HepG2 (cell line): ENCODE measurements around the gene ABHD2. TPM values are rescaled to one million over a fixed set of nuclear protein-coding genes. Genes with fewer than 3 reads are reported as not detected.

Source experiments
- ATAC-seq: fragments of 200-7000 bp; cut with Tn5 transposase; 3 replicates; pipeline ENCODE4 v1.9.1; 2020; ENCODE audit warnings: mild to moderate bottlenecking, moderate library complexity
- BruUV-seq: library from RNA; stranded (reverse); fragments of 400-500 nt; replicated peaks from 2 replicates; lab custom pipeline; 2021; lab: Mats Ljungman, UMichigan
- CTCF ChIA-PET: fragments of 300-600 bp; formaldehyde crosslinking; extraction: SDS; loops from one replicate; lab custom pipeline; 2021; ENCODE audit warnings: low total read pairs, inconsistent platforms, low intra/inter-chr PET ratio; lab: Yijun Ruan, JAX
- POLR2A ChIA-PET: fragments of 350-600 bp; sonication (Branson Sonifier 250); formaldehyde crosslinking; loops from one replicate; lab custom pipeline; 2020; ENCODE audit warnings: antibody characterized with exemption, inconsistent platforms; lab: Yijun Ruan, JAX
- DNase-seq: peaks from one replicate; pipeline ENCODE4 v3.0.0-alpha.2; 2015; ENCODE audit warnings: low spot score
- FAIRE-seq: peaks from 3 replicates; lab custom pipeline; 2011; peaks lifted over from hg19 to GRCh38; lab: Jason Lieb, UNC
- H2AFZ ChIP-seq: one replicate; pipeline ENCODE4 v1.6.1; 2011; ENCODE audit warnings: low read length, inconsistent platforms
- H3K27ac ChIP-seq: fragments of 300-600 bp; 3 replicates; pipeline ENCODE4 v1.8.0; 2011; ENCODE audit warnings: mixed run types, mild to moderate bottlenecking, mixed read lengths, low read length, inconsistent platforms; ENCODE audit not compliant: insufficient read depth; ENCODE audit errors: extremely low read length
- H3K27me3 ChIP-seq, 2 experiments: fragments of 200-600 bp in 1 of 2; 2 replicates in 1 of 2; 3 replicates in 1 of 2; pipeline versions ENCODE4 v1.6.0 to v1.8.0; 2011; ENCODE audit warnings: low read length in 2 of 2, mild to moderate bottlenecking in 2 of 2, moderate library complexity in 2 of 2, inconsistent platforms in 1 of 2; ENCODE audit not compliant: insufficient read depth in 2 of 2, control insufficient read depth in 1 of 2
- H3K36me3 ChIP-seq, 2 experiments: fragments of 200-600 bp in 1 of 2; replicated peaks in 1 of 2; 2 replicates in 1 of 2; 3 replicates in 1 of 2; pipeline versions ENCODE4 v1.5.1 to v1.8.0; 2011; ENCODE audit warnings: low read length in 2 of 2, inconsistent platforms in 1 of 2; ENCODE audit not compliant: insufficient read depth in 2 of 2, control insufficient read depth in 1 of 2
- H3K4me1 ChIP-seq: 2 replicates; pipeline ENCODE4 v1.5.1; 2012; ENCODE audit warnings: low read length, inconsistent platforms; ENCODE audit not compliant: insufficient read depth
- H3K4me2 ChIP-seq: 2 replicates; pipeline ENCODE4 v1.6.0; 2011; ENCODE audit warnings: low read depth, low read length, inconsistent platforms
- H3K4me3 ChIP-seq, 3 experiments: fragments of 200-600 bp in 1 of 3; sonication (generic), shearing (Covaris generic) in 1 of 3; replicated peaks in 1 of 3; 2 replicates each; pipeline ENCODE4 v1.5.1; 2011 to 2016; ENCODE audit warnings: low read length in 3 of 3, inconsistent platforms in 2 of 3, low read depth in 2 of 3, mild to moderate bottlenecking in 2 of 3, control low read depth in 1 of 3, mixed read lengths in 1 of 3; ENCODE audit not compliant: insufficient read depth in 1 of 3
- H3K79me2 ChIP-seq: one replicate; pipeline ENCODE4 v1.6.1; 2011; ENCODE audit warnings: low read length, inconsistent platforms; ENCODE audit not compliant: insufficient read depth
- H3K9ac ChIP-seq: 2 replicates; pipeline ENCODE4 v1.6.0; 2011; ENCODE audit warnings: mild to moderate bottlenecking, low read depth, low read length, inconsistent platforms; ENCODE audit not compliant: insufficient read depth
- H3K9me3 ChIP-seq: 2 replicates; pipeline ENCODE4 v1.5.1; 2012; ENCODE audit warnings: mild to moderate bottlenecking, low read length
- H4K20me1 ChIP-seq: 2 replicates; pipeline ENCODE4 v1.6.0; 2011; ENCODE audit warnings: inconsistent platforms, mild to moderate bottlenecking, low read length, moderate library complexity; ENCODE audit not compliant: insufficient read depth
- CENPT ChIP-seq: sonication (generic); formaldehyde crosslinking; IDR thresholded peaks from 2 replicates; pipeline ENCODE4 v1.8.0; 2022; ENCODE audit warnings: low read depth, mild to moderate bottlenecking, moderate library complexity, missing genetic modification reagents
- CREB1 ChIP-seq, 2 experiments: fragments of 450-650 bp in 1 of 2; IDR thresholded peaks; 2 replicates each; pipeline ENCODE4 v1.6.1; 2016 to 2017; ENCODE audit warnings: control low read depth in 1 of 2, mild to moderate bottlenecking in 1 of 2, missing compliant biosample characterization in 1 of 2, missing genetic modification characterization in 1 of 2
- EP300 ChIP-seq, 3 experiments: sonication (generic) in 1 of 3; formaldehyde crosslinking in 1 of 3; IDR thresholded peaks; 2 replicates each; pipeline versions ENCODE4 v1.5.1 to v1.6.1; 2011 to 2020; ENCODE audit warnings: low read depth in 2 of 3, low read length in 2 of 3, borderline replicate concordance in 1 of 3, improper control_type of control experiment in 1 of 3, mild to moderate bottlenecking in 1 of 3, missing genetic modification reagents in 1 of 3, moderate library complexity in 1 of 3
- ESRRA ChIP-seq: sonication (generic); formaldehyde crosslinking; IDR thresholded peaks from 2 replicates; pipeline ENCODE4 v1.5.1; 2020; ENCODE audit warnings: mild to moderate bottlenecking, low read depth, missing genetic modification reagents
- FOXK1 ChIP-seq: sonication (generic); formaldehyde crosslinking; IDR thresholded peaks from 2 replicates; pipeline ENCODE4 v1.4.0; 2020; ENCODE audit warnings: low read depth, missing genetic modification reagents, borderline replicate concordance
- IRF2 ChIP-seq: IDR thresholded peaks from 2 replicates; pipeline ENCODE4 v1.6.1; 2018; ENCODE audit warnings: missing genetic modification reagents, missing compliant biosample characterization
- JUNB ChIP-seq: sonication (generic); formaldehyde crosslinking; IDR thresholded peaks from 2 replicates; pipeline ENCODE4 v1.8.0; 2022; ENCODE audit warnings: missing genetic modification reagents, mild to moderate bottlenecking, borderline replicate concordance
- NR1H2 ChIP-seq: sonication (generic); formaldehyde crosslinking; IDR thresholded peaks from 2 replicates; pipeline ENCODE4 v1.8.1; 2022; ENCODE audit warnings: low read depth, missing genetic modification reagents, borderline replicate concordance
- RNF2 ChIP-seq: fragments of 450-650 bp; conservative IDR thresholded peaks from 2 replicates; pipeline ENCODE4 v1.6.1; 2016; ENCODE audit warnings: low read depth
- SALL1 ChIP-seq: sonication (generic); formaldehyde crosslinking; IDR thresholded peaks from 2 replicates; pipeline ENCODE4 v1.8.0; 2022; ENCODE audit warnings: mild to moderate bottlenecking, missing genetic modification reagents
- ZBTB25 ChIP-seq: IDR thresholded peaks from 2 replicates; pipeline ENCODE4 v1.6.1; 2018; ENCODE audit warnings: missing genetic modification reagents
- ZBTB38 ChIP-seq: sonication (generic); formaldehyde crosslinking; IDR thresholded peaks from 2 replicates; pipeline ENCODE4 v1.5.1; 2020; ENCODE audit warnings: mild to moderate bottlenecking, missing genetic modification reagents
- ZBTB44 ChIP-seq: sonication (generic); formaldehyde crosslinking; IDR thresholded peaks from 2 replicates; pipeline ENCODE4 v1.4.0; 2020; ENCODE audit warnings: missing genetic modification reagents
- ZKSCAN1 ChIP-seq: fragments of 150-350 bp; IDR thresholded peaks from 2 replicates; pipeline ENCODE4 v1.6.1; 2014; ENCODE audit warnings: low read length
- ZNF264 ChIP-seq: sonication (generic); formaldehyde crosslinking; IDR thresholded peaks from 2 replicates; pipeline ENCODE4 v1.4.0; 2020; ENCODE audit warnings: missing genetic modification reagents
- ZNF644 ChIP-seq: IDR thresholded peaks from 2 replicates; pipeline ENCODE4 v1.6.1; 2016; ENCODE audit warnings: low read depth
- ZNF776 ChIP-seq: sonication (generic); formaldehyde crosslinking; IDR thresholded peaks from 2 replicates; pipeline ENCODE4 v1.4.0; 2020; ENCODE audit warnings: mild to moderate bottlenecking, missing genetic modification reagents
- ZNF883 ChIP-seq: sonication (generic); formaldehyde crosslinking; IDR thresholded peaks from 2 replicates; pipeline ENCODE4 v1.5.1; 2020; ENCODE audit warnings: mild to moderate bottlenecking, missing genetic modification reagents; ENCODE audit errors: not compliant biosample characterization
- WGBS: methylation state at CpG from one replicate; pipeline ENCODE4 v1.1.6; 2017; ENCODE audit warnings: low lambda C conversion rate; 5-methylcytosine and 5-hydroxymethylcytosine counted together
- in situ Hi-C: cut with HindIII; loops from 2 replicates; pipeline ENCODE4 v1.10.0; 2017; ENCODE audit warnings: low pct_unique_long_range_greater_than_20kb; ENCODE audit not compliant: extremely low pct_ligation_motif_present
- intact Hi-C: fragments of 100-400 bp; cut with micrococcal nuclease; formaldehyde crosslinking; loops from one replicate; pipeline ENCODE4 v1.10.0; 2022; ENCODE audit not compliant: unreplicated experiment
- polyA plus RNA-seq, 8 experiments: library from polyadenylated mRNA; depleted of rRNA in 3 of 8; stranded (reverse) in 7 of 8; unstranded in 1 of 8; fragments of >200 nt; fragmentation: Illumina TruSeq in 4 of 8; extraction: Trizol in 4 of 8; gene quantifications; 2 replicates each; pipeline versions ENCODE4 v1.2.1 to v1.2.3, GENCODE V29; 2011 to 2016; ENCODE audit warnings: low read depth in 4 of 8, missing spikeins in 1 of 8, mixed read lengths in 1 of 8; ENCODE audit not compliant: insufficient read depth in 1 of 8
- total RNA-seq, 5 experiments: library from RNA; depleted of rRNA; stranded (reverse); fragments of >200 nt; fragmentation: Illumina TruSeq; extraction: Trizol; gene quantifications; 2 replicates each; pipeline ENCODE4 v1.2.3, GENCODE V29; 2016; ENCODE audit warnings: low read depth in 1 of 5
- TF ChIP-seq, protein P1 (sequence below): sonication (generic); formaldehyde crosslinking; IDR thresholded peaks from 2 replicates; pipeline ENCODE4 v1.5.0; 2020; ENCODE audit warnings: mild to moderate bottlenecking, low read depth, missing genetic modification reagents, borderline replicate concordance
- TF ChIP-seq, protein P2 (sequence below): sonication (generic); formaldehyde crosslinking; IDR thresholded peaks from 2 replicates; pipeline ENCODE4 v1.4.0; 2020; ENCODE audit warnings: missing genetic modification reagents, mild to moderate bottlenecking, borderline replicate concordance

The ABHD2 gene
- total and polyA plus RNA-seq, 2 of the 13 experiments (the other 11 are each of a cell fraction or from before 2014, with no cell fraction given) = 14.8 to 22.4 TPM

DNA sequence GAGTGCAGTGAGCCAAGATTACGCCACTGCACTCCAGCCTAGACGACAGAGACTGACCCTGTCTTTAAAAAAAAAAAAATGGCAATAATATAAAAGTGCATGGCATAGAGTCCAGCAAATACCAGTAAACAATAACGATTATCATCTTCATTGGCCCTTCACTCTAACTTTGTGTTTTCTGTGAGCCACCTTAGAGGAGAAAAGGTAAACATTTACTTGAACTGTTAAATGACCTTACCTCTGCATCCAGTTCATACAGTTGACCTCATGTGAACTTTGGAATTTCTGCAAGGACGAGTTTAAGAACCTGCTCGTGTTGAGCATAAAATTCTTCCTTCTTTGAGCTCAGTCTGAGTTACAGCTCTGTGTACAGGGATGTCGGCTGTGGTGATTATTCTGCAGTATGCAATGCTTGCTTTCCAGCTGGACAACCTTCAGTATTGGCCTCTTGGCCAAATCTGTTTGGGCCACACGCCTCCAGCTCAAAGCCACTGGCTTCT lies 76.5 kb downstream of the ABHD2 start:
- no TSS peak for BruUV-seq
- ATAC-seq (peak; percentile 94), FAIRE-seq (peak; percentile 92), DNase-seq (peak; percentile 47)
- Histone ChIP-seq H4K20me1 (no peaks in the 10 kb centered on the region), H3K27ac (peak overlapping the region; percentile 65), H2AFZ (no peak overlapping the region), H3K4me2 (peak overlapping the region; percentile 47), H3K4me3 (no peak overlapping the region), H3K9ac (no peak overlapping the region), H3K79me2 (no peaks in the 10 kb centered on the region), H3K9me3 (no peaks in the 10 kb centered on the region), H3K27me3 (no peaks in the 10 kb centered on the region), H3K4me1 (peaks cover 65% of the 10 kb centered on the region), H3K36me3 (peaks cover 0 to 13% of the 10 kb centered on the region in 2 experiments; a peak in 3 of 5 replicates)
- intact Hi-C loops (loop anchor here (2.0 kb wide), 1 partner anchor 26 kb away; no protein-coding TSS in a partner anchor), in situ Hi-C loops (no loop called here)
- CTCF ChIA-PET = interaction anchor here (1.4 kb wide), 1 partner anchor 108 kb away, joined by 5 read pairs; no protein-coding TSS in a partner anchor
- WGBS = 22% methylated on average over 7 of the region's 7 CpGs
- POLR2A ChIA-PET = interaction anchor here (0.6 to 2.6 kb wide), 11 partner anchors 10 to 77 kb away, joined by 3 to 21 read pairs (median 3); partner anchors contain the start of gene ABHD2
- TF ChIP-seq ZBTB44 = no peak
- no peak for TF ChIP-seq RNF2
- no peak for TF ChIP-seq ZBTB25
- no peak for TF ChIP-seq JUNB (CRISPR knock-in tag)
- no peak for TF ChIP-seq CREB1 (IDR thresholded peaks at IDR 0.05)
- no peak for TF ChIP-seq CREB1 (CRISPR knock-in tag; IDR thresholded peaks at IDR 0.05)
- TF ChIP-seq EP300 (IDR thresholded peaks at IDR 0.05; ENCODE audit: low read depth in 2 of 2, low read length in 2 of 2) = peak in 1 of 2 experiments; percentile 43; a peak in 1 of 4 replicates
- no peak for TF ChIP-seq EP300 (CRISPR knock-in tag; IDR thresholded peaks at IDR 0.05; ENCODE audit: borderline replicate concordance)
- peak; percentile 37; the same call in 1 of the 2 replicates for TF ChIP-seq SALL1
- TF ChIP-seq ESRRA (CRISPR knock-in tag) = peak; percentile 73
- TF ChIP-seq, protein P1, sequence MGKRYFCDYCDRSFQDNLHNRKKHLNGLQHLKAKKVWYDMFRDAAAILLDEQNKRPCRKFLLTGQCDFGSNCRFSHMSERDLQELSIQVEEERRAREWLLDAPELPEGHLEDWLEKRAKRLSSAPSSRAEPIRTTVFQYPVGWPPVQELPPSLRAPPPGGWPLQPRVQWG (CRISPR knock-in tag) = no peak
- TF ChIP-seq, protein P2, sequence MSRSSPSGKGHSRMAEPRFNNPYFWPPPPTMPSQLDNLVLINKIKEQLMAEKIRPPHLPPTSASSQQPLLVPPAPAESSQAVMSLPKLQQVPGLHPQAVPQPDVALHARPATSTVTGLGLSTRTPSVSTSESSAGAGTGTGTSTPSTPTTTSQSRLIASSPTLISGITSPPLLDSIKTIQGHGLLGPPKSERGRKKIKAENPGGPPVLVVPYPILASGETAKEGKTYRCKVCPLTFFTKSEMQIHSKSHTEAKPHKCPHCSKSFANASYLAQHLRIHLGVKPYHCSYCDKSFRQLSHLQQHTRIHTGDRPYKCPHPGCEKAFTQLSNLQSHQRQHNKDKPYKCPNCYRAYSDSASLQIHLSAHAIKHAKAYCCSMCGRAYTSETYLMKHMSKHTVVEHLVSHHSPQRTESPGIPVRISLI (CRISPR knock-in tag) = peak; percentile 52; the same call in 1 of the 2 replicates
- no peak for TF ChIP-seq ZNF883 (CRISPR knock-in tag)
- TF ChIP-seq ZBTB38 (CRISPR knock-in tag) = no peak
- no peak for TF ChIP-seq ZNF264 (CRISPR knock-in tag)
- no peak for TF ChIP-seq ZNF776 (CRISPR knock-in tag)
- TF ChIP-seq ZNF644 (CRISPR knock-in tag) = no peak
- no peak for TF ChIP-seq ZKSCAN1
- no peak for TF ChIP-seq CENPT
- no peak for TF ChIP-seq IRF2
- TF ChIP-seq FOXK1 (CRISPR knock-in tag) = peak; percentile 11; the same call in 1 of the 2 replicates
- TF ChIP-seq NR1H2 (CRISPR knock-in tag) = no peak
